ENCODE results near the gene NUP133.

DNA sequence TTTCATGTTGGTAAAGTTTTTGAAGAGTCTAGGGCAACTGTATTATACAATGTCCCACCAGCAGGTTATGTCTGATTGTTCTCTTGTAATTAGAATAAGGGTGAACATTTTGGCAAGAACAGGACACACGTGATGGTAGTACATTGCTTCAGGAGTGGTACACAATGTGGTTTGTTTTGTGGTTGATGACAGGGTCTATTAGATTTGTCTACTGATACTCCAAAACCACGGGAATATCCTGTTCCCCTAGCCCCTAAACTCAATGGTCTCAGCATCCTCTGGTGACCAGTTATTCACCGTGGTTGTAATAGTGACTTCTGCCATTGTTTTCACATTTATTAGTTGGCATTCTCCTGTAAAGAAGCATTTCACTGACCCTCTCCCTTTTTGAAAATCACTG, 52.1 kb downstream of the NUP133 start:
- no peak for TF ChIP-seq POLR2AphosphoS5 (IDR thresholded peaks at IDR 0.05; ENCODE audit: low read length)
- TF ChIP-seq, protein P1, sequence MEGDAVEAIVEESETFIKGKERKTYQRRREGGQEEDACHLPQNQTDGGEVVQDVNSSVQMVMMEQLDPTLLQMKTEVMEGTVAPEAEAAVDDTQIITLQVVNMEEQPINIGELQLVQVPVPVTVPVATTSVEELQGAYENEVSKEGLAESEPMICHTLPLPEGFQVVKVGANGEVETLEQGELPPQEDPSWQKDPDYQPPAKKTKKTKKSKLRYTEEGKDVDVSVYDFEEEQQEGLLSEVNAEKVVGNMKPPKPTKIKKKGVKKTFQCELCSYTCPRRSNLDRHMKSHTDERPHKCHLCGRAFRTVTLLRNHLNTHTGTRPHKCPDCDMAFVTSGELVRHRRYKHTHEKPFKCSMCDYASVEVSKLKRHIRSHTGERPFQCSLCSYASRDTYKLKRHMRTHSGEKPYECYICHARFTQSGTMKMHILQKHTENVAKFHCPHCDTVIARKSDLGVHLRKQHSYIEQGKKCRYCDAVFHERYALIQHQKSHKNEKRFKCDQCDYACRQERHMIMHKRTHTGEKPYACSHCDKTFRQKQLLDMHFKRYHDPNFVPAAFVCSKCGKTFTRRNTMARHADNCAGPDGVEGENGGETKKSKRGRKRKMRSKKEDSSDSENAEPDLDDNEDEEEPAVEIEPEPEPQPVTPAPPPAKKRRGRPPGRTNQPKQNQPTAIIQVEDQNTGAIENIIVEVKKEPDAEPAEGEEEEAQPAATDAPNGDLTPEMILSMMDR (IDR thresholded peaks at IDR 0.05 in 2 of 3, conservative IDR thresholded peaks at IDR 0.05 in 1 of 3; ENCODE audit: control insufficient read depth in 2 of 3, extremely low read depth in 1 of 3, insufficient read depth in 1 of 3, low read depth in 3 of 3, low read length in 3 of 3): no peak
- TF ChIP-seq EP300 (IDR thresholded peaks at IDR 0.05; ENCODE audit: borderline replicate concordance in 1 of 2, control insufficient read depth in 1 of 2, low read depth in 2 of 2, low read length in 2 of 2): no peak
- TF ChIP-seq ZBED1 (IDR thresholded peaks at IDR 0.05; ENCODE audit: borderline replicate concordance): no peak
- no peak for TF ChIP-seq CBX3 (IDR thresholded peaks at IDR 0.05; ENCODE audit: borderline replicate concordance, low read depth)
- TF ChIP-seq, protein P2, sequence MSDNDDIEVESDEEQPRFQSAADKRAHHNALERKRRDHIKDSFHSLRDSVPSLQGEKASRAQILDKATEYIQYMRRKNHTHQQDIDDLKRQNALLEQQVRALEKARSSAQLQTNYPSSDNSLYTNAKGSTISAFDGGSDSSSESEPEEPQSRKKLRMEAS (IDR thresholded peaks at IDR 0.05; ENCODE audit: low read depth, low read length): no peak
